Measurements from ENCODE around the gene CAPN14. TPM values are rescaled to one million over a fixed set of nuclear protein-coding genes. Genes with fewer than 3 reads are reported as not detected.

The CAPN14 gene
- total RNA-seq, 1 experiment from 2014 or later: 0.96 TPM

- no peak for DNase-seq (ENCODE audit: low read depth)
Observed at GRCh38 chr2:31141443-31142085, 75.8 kb downstream of the CAPN14 start.

DNA sequence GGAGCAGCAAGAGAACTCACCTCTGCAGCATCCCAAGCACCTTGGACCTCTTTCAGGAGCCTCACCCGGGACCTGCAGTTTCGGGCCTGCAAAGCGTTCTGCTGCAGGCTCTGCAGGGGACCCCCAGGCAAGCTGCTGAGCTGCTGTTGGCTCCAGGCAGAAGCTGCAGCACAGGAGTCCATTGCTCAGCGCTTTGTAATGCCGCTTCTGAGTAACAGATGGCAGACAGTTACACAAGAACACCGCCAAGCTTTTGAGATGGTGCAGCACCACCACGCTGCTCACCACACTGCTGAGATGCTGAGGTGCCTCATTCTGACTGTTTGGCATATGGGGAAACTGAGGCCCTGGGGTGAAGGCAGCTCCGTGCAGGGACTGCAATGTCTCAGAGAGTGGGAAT, 77.2 kb downstream of the CAPN14 start:
- DNase-seq (ENCODE audit: low read depth): peak; percentile 11

DNA sequence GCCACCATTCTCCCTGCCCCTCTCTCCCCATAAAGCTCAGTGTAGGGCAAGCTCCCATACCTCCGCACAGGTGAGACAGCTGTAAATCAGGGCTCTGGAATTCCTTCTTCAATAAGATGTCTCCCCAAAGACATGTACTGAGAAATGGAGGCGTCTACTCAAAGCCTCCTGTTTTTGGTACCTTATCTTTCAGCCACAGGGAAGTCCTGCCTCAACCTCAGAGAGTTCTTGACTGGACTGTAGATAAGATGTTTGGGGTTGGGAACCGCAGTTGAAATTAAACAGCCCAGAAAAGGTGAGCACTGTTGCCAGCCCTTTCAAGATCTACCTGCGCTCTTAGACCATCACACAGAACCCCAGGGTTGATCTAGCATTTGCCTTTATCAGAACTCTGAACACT, 77.6 kb downstream of the CAPN14 start:
- no peak for DNase-seq (ENCODE audit: low read depth)

DNA sequence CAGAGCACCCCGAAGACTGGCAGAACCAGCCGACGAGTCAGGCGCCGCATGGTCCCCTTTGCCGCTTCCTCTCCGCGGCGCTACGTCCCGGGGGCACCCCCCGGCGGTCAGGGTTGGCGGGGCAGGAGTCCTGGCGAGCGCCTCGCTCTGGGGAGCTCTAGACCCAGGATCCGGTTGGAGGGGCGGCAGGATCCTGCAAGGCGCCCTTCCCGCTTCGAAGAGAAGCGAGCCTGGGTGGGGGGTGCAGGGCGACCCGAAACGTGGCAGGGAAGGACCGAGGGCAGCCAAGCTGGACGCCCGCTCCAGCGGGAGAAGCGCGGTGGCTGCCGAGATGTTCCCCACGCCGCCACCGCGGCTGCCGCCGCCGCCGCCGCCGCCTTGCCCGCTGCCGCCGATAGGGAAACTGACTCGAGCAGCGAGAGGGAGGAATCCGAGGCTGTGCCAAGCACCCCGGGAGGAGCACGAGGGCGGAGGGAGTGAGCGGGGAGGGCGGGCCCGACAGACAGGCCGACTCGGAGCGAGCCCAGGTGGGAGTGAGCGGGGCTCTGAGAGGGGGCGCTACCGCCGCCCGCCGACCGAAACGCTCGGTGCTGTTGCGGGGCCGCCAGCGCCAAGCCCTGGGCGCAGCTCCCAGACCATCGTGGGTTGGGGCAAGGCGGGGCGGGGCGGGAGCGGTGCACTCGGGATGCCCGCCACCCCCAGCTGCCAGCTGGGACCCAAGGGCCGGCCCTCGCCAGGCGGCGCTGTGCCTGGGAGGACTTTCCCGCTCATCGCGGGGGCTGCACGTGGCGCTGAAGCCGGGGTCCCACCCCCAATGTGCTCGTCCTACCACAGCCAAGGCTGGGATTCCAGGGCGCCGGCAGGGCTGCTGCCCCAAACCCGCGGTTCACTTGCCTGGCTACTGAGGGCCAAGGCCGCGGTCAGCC, 79.0 kb downstream of the CAPN14 start, which contains the start of gene GALNT14:
GALNT14 (minus strand) TSS at position 404 of the 926 bp plus-strand sequence; CDS start at position 50, 354 bp downstream.
- peak; percentile 44 for DNase-seq (ENCODE audit: low read depth)

DNA sequence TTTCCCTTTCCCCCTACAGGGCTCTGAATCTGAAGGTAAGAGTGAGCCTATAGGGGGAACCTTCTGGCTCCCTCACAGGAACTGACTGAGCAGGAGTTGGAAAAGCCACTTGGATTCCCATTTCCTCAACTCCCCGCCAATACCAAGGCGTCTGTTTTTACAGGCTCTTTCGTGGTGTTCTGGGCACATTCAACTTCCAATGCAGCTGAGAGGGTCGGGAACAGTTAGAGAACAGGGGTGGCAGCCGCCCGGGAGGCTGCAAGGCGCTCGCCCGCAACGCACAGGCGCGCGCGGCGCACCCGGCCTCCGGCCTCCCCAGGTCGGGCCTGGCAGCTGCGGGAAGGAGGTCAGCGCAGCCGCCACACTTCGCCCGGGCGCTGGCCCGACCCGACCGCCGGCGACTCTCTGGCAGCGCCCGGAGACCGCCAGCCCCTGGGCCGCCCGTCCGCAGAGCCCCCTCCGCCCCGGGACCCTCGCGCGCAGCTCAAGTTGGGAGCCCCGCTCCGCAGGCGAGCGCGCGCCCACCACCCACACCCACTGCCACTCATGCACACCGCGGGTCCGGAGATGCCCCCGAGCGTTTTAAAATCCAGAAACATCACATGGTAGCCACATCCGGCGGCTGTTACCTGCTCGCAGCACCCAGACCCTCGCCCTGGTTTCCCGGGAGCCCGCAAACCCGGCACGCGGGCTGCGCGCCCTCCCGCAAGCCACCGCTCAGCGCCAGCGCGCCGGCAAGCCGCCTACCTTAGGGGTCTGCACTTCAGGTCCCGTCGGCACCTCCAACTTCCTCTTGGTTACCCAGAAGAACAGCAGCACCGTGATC, 79.9 kb downstream of the CAPN14 start:
- DNase-seq (ENCODE audit: low read depth): peak; percentile 7

DNA sequence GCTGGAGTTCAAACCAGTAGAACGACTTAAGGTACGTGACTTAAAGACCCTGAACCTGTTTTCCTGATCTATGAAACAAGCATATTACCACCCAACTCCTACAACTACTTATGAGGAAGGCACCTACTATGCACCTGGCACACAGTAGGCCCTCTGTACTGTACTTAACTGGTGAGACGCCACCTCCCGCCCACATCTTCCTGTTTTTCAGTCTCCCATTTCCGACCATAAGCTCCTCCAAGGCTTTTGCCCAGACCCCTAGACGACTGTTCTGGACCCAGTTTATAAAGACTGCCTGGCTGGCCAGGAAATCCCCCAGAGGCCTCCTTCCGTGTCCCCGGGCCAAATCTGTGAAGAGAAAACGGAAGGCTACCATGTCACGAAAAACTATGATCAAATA, 80.6 kb downstream of the CAPN14 start:
- no peak for DNase-seq (ENCODE audit: low read depth)

- DNase-seq (ENCODE audit: low read depth): no peak
Observed at GRCh38 chr2:31136000-31136399, 81.3 kb downstream of the CAPN14 start.

DNA sequence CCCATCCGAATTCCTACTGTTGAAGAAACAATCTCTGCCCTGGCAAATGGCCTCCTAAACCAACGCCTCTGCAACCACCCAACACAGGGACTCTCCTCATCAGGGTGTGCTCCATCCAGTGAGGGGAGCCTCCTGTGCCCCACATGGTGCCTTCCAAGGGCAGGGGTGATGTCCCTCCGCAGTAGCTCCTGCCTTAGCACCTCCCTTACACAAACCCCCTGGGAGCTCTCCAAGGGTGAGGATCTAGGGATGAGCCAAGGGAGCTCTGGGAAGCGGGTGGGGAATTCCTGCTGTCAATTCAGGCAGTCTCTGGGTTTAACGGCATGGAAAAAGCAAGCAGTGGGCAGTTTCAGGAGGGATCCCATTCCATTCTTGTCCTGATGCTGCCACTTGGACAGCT, 82.8 kb downstream of the CAPN14 start:
- DNase-seq (ENCODE audit: low read depth): no peak

GRCh38 chr2:31132786-31133185, 84.5 kb downstream of the CAPN14 start:
- DNase-seq (ENCODE audit: low read depth): no peak

GRCh38 chr2:31131871-31132270, 85.4 kb downstream of the CAPN14 start:
- DNase-seq (ENCODE audit: low read depth): no peak

- no peak for DNase-seq (ENCODE audit: low read depth)
Observed at GRCh38 chr2:31129375-31130171, 87.7 kb downstream of the CAPN14 start.

DNA sequence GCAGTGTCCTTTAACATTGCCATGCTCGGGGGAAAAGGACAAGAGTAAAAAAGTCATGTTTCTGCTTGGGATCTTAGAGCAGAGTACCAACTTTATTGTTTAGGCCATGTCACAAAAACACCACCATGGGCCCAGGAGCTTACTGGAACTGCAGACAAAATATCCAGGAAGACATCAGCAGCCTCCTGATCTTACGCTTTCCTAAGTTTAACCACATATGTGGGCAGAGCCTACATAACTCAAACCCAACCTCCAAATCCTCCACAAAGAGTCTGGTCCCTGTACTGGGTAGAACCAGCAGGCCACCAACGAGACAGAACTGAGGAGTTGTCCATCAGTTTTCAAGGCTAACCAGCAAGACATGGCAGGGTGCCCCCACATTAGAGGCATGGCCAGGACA, 89.4 kb downstream of the CAPN14 start:
- DNase-seq (ENCODE audit: low read depth): no peak

DNA sequence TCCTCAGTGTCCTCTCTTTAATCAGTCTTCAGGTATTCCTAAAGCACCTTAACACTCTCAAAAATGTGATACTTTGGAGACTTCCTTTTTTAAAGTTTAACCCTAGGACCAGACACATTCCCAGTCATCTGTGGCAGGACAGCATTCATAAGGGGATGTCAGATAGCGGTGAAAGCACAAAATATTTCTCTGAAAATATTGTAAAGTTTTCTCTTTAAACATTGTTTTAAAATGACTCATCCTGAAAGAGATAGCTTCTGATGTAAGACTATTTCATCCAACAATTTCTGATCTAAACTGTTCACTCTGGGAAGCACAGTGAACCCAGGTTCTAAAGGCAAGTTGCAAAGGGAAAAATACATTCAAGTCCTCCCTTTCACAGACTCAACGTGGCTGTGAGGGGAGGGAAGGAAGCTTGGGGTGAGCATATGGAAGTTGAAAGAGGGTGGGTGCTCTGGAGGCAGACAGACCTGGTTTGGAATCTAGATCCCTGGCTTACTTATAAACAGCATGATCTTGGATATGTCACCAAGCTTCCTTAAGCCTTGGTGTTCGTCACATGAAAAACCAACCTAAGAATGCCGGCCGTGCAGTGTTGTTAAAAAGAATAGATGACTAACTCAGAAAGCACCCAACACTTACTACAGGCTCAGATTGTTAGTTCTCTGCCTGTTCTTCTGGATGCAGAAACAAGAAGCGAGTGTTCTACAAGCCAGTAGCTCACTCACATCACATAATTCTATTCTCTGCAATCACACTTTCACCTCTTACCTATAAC, 91.2 kb downstream of the CAPN14 start:
- DNase-seq (ENCODE audit: low read depth): no peak

DNA sequence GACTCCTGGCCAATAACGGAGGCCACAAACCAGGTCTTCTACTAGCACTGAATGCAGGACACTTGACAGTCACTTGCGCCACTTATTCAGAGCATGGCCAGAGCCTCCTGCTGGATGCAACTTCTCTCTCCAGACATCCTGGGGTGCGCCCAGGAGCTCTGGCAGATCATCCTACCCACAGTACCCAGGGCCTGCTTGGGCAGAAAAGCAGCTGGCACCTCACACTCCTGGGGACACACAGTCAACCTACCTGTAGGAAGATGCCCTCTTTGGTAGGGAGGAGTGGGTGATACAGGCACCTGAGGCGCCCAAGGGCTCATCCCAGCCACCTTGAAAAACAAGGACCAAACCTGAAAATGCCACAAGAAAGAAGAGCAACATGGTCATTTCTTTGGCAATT, 92.4 kb downstream of the CAPN14 start:
- no peak for DNase-seq (ENCODE audit: low read depth)

Other genes starting within 250 kb of the CAPN14 start
- 1.7 and 3.2 TPM in 2 replicates for gene GALNT14, start 79.1 kb downstream of the CAPN14 start, total RNA-seq (2014; rRNA removed; shearing (Covaris generic))
- 19.9 and 20.0 TPM in 2 replicates for gene EHD3, start 16.6 kb upstream of the CAPN14 start, total RNA-seq (2014; rRNA removed; shearing (Covaris generic))
- gene XDH, start 197.2 kb upstream of the CAPN14 start, total RNA-seq (2014; rRNA removed; shearing (Covaris generic)): 0.48 and 0.88 TPM in 2 replicates

All from RPMI7951 (cell line).